ENCODE results near the gene FOXJ1. TPM values are rescaled to one million over a fixed set of nuclear protein-coding genes. Genes with fewer than 3 reads are reported as not detected.

Gene FOXJ1
- total and polyA plus RNA-seq, 4 donors, result under 0.01 to 1.5 TPM; not detected in 2

- 94% methylated on average over 4 of the region's 4 CpGs for WGBS
- H3K9me3 ChIP-seq (ENCODE audit: control insufficient read depth in 4 of 4, low read length in 3 of 4), result no peaks in the 10 kb centered on the region
These were observed 22.9 kb upstream of the FOXJ1 start for GRCh38 chr17:76163919-76164318.

More at GRCh38 chr17:76163919-76164318, 22.9 kb upstream of the FOXJ1 start:
- H3K27me3 ChIP-seq (ENCODE audit: control insufficient read depth in 4 of 4, insufficient read depth in 4 of 4, low read length in 3 of 4), result no peaks in the 10 kb centered on the region
- no peaks in the 10 kb centered on the region for H3K36me3 ChIP-seq (ENCODE audit: control insufficient read depth in 4 of 4, insufficient read depth in 3 of 4, low read depth in 1 of 4, low read length in 3 of 4)
- no peak for DNase-seq (ENCODE audit: low spot score)
- no peak overlapping the region for H3K27ac ChIP-seq (ENCODE audit: low read depth in 1 of 2, low read length in 2 of 2)
- H3K4me3 ChIP-seq (ENCODE audit: low read depth in 1 of 3, low read length in 3 of 3), result no peak overlapping the region
- TF ChIP-seq ZBTB33 (IDR thresholded peaks at IDR 0.05), result no peak
- no peak for TF ChIP-seq REST (IDR thresholded peaks at IDR 0.05)
- TF ChIP-seq YY1 (IDR thresholded peaks at IDR 0.05), result no peak
- no peak for TF ChIP-seq CTCF (IDR thresholded peaks at IDR 0.05; ENCODE audit: low read depth, low read length, missing input control)
- no peak for TF ChIP-seq SP1 (IDR thresholded peaks at IDR 0.05)
- no peak for TF ChIP-seq TAF1 (conservative IDR thresholded peaks at IDR 0.05)
- TF ChIP-seq NR2F2 (IDR thresholded peaks at IDR 0.05), result no peak
- TF ChIP-seq, protein P1, sequence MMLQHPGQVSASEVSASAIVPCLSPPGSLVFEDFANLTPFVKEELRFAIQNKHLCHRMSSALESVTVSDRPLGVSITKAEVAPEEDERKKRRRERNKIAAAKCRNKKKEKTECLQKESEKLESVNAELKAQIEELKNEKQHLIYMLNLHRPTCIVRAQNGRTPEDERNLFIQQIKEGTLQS (IDR thresholded peaks at IDR 0.05), result no peak
- no peak for TF ChIP-seq FOXA1 (IDR thresholded peaks at IDR 0.05)
- TF ChIP-seq RAD21 (IDR thresholded peaks at IDR 0.05), result no peak
- H3K4me1 ChIP-seq (ENCODE audit: control insufficient read depth in 4 of 4, insufficient read depth in 4 of 4, low read length in 3 of 4), result peaks cover 0 to 4% (median 0%) of the 10 kb centered on the region in 4 donors
- H3K9ac ChIP-seq (ENCODE audit: low read depth in 1 of 2, low read length in 2 of 2), result no peak overlapping the region
